ENCODE measurements around the gene SMG6. TPM values are rescaled to one million over a fixed set of nuclear protein-coding genes. Genes with fewer than 3 reads are reported as not detected.
A peak's percentile ranks its signal among the peaks of the same experiment; 100 is the strongest.

The SMG6 gene
- total and polyA plus RNA-seq, 2 donors (not counting 1 experiment from before 2014, with no cell fraction given), result 10.6 to 35.5 TPM

GRCh38 chr17:2058586-2059546, 244.7 kb downstream of the SMG6 start:
- H3K4me3 ChIP-seq (ENCODE audit: control extremely low read depth in 1 of 5, extremely low read depth in 1 of 5, insufficient read depth in 1 of 5, low read depth in 2 of 5, low read length in 4 of 5), result peak overlapping the region in 4 of 5 experiments; percentile 34 to 65 (median 52)
- peaks cover 0 to 4% of the 10 kb centered on the region in 2 experiments for H3K36me3 ChIP-seq (replicated peaks in 1 of 2; ENCODE audit: control extremely low read depth in 1 of 2, control insufficient read depth in 1 of 2, extremely low read depth in 1 of 2, insufficient read depth in 2 of 2, low read length in 1 of 2)
- Mint-ChIP-seq H3K27ac (peak overlapping the region; percentile 73), H3K4me1 (peaks cover 41% of the 10 kb centered on the region), H3K4me3 (peak overlapping the region; percentile 75), H3K9me3 (ENCODE audit: insufficient read depth) (no peaks in the 10 kb centered on the region), H3K27me3 (no peaks in the 10 kb centered on the region)
- H2AFZ ChIP-seq (ENCODE audit: insufficient read depth, low read depth, low read length, poor library complexity, severe bottlenecking), result peak overlapping the region; percentile 66
- H3K79me2 ChIP-seq (ENCODE audit: control insufficient read depth, insufficient read depth, low read length), result no peaks in the 10 kb centered on the region
- 2% methylated on average over 55 of the region's 78 CpGs for WGBS (ENCODE audit: insufficient coverage)
- CTCF ChIA-PET, result interaction anchor here (0.5 to 8.1 kb wide), 34 partner anchors 9 to 1074 kb away, joined by 3 to 330 read pairs (median 4); partner anchors contain the start of gene RTN4RL1
- H3K9ac ChIP-seq (ENCODE audit: low read length), result peak overlapping the region; percentile 68
- no peak overlapping the region for H3K27ac ChIP-seq (ENCODE audit: low read length in 2 of 2)
- peak; percentile 37 for ATAC-seq (ENCODE audit: low read depth)
- DNase-seq, result peak; percentile 86
- intact Hi-C loops (cut with micrococcal nuclease), result loop anchor here (1.0 to 10.0 kb wide), 4 partner anchors 28 to 223 kb away; no protein-coding TSS in a partner anchor
- H3K27me3 ChIP-seq (replicated peaks in 1 of 4; ENCODE audit: control extremely low read depth in 1 of 4, control insufficient read depth in 3 of 4, insufficient read depth in 4 of 4, low read length in 3 of 4), result peaks cover 0 to 36% (median 6%) of the 10 kb centered on the region in 4 experiments
- POLR2A ChIA-PET, result interaction anchor here (0.7 to 1.3 kb wide), 2 partner anchors 30 to 186 kb away, joined by 3 to 4 read pairs; no protein-coding TSS in a partner anchor
- TF ChIP-seq EZH2 (IDR thresholded peaks at IDR 0.05; ENCODE audit: borderline replicate concordance, insufficient read depth, low read depth, low read length, poor library complexity, severe bottlenecking) (no peak), CTCF (IDR thresholded peaks at IDR 0.05) (peak; percentile 79)
- H4K20me1 ChIP-seq (ENCODE audit: control insufficient read depth, insufficient read depth, low read length, poor library complexity, severe bottlenecking), result peaks cover 30% of the 10 kb centered on the region
- H3K9me3 ChIP-seq (ENCODE audit: control extremely low read depth in 1 of 3, control insufficient read depth in 2 of 3, insufficient read depth in 1 of 3, low read length in 2 of 3), result peaks cover 0 to 11% (median 0%) of the 10 kb centered on the region in 3 donors
- peak overlapping the region; percentile 95 for H3K4me2 ChIP-seq (replicated peaks; ENCODE audit: low read depth, low read length, poor library complexity, severe bottlenecking)
- H3K4me1 ChIP-seq (ENCODE audit: control insufficient read depth in 2 of 2, insufficient read depth in 2 of 2, low read length in 2 of 2), result peaks cover 50 to 53% of the 10 kb centered on the region in 2 donors

All from B cell (primary cell).